ENCODE data around the gene C11orf21.

- TF ChIP-seq, protein P1, sequence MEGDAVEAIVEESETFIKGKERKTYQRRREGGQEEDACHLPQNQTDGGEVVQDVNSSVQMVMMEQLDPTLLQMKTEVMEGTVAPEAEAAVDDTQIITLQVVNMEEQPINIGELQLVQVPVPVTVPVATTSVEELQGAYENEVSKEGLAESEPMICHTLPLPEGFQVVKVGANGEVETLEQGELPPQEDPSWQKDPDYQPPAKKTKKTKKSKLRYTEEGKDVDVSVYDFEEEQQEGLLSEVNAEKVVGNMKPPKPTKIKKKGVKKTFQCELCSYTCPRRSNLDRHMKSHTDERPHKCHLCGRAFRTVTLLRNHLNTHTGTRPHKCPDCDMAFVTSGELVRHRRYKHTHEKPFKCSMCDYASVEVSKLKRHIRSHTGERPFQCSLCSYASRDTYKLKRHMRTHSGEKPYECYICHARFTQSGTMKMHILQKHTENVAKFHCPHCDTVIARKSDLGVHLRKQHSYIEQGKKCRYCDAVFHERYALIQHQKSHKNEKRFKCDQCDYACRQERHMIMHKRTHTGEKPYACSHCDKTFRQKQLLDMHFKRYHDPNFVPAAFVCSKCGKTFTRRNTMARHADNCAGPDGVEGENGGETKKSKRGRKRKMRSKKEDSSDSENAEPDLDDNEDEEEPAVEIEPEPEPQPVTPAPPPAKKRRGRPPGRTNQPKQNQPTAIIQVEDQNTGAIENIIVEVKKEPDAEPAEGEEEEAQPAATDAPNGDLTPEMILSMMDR (IDR thresholded peaks at IDR 0.05; ENCODE audit: low read depth, low read length, poor library complexity, severe bottlenecking): no peak
- TF ChIP-seq EZH2phosphoT487 (IDR thresholded peaks at IDR 0.05; ENCODE audit: borderline replicate concordance, low read length): no peak
Measured at GRCh38 chr11:2342981-2343380, 41.3 kb upstream of the C11orf21 start.
